B cell (primary cell): ENCODE results near the gene CFAP77. TPM values are rescaled to one million over a fixed set of nuclear protein-coding genes. Genes with fewer than 3 reads are reported as not detected.

Experiments
- ATAC-seq: fragments of 200-7000 bp; cut with Tn5 transposase; one replicate; pipeline ENCODE4 v1.10.0; 2021; ENCODE audit warnings: low read depth, mild to moderate bottlenecking, moderate number of reproducible peaks, moderate library complexity
- CTCF ChIA-PET: fragments of 350-600 bp; sonication (Branson Sonifier 250); formaldehyde crosslinking; loops from one replicate; lab custom pipeline; 2021; ENCODE audit warnings: antibody characterized with exemption, inconsistent platforms; lab: Charles Lee
- POLR2A ChIA-PET: fragments of 350-600 bp; sonication (Branson Sonifier 250); formaldehyde crosslinking; loops from one replicate; lab custom pipeline; 2021; ENCODE audit warnings: antibody characterized with exemption; lab: Charles Lee
- DNase-seq: peaks from one replicate; pipeline ENCODE4 v3.0.0; 2013
- H2AFZ ChIP-seq: 2 replicates; pipeline ENCODE4 v1.6.1; 2012; ENCODE audit warnings: mild to moderate bottlenecking, low read depth, low read length; ENCODE audit not compliant: insufficient read depth, poor library complexity, severe bottlenecking
- H3K27ac ChIP-seq, 2 donors: 1 replicate in 1 of 2; 2 replicates in 1 of 2; pipeline ENCODE4 v1.5.1; 2012 to 2013; ENCODE audit warnings: low read length in 2 of 2, mild to moderate bottlenecking in 2 of 2, moderate library complexity in 1 of 2
- H3K27me3 ChIP-seq, 4 experiments: fragments of 200-600 bp in 1 of 4; sonication (generic) in 1 of 4; replicated peaks in 1 of 4; 1 replicate in 2 of 4; 2 replicates in 2 of 4; pipeline versions ENCODE4 v1.6.1 to v1.7.0; 2013 to 2016; ENCODE audit warnings: low read length in 3 of 4, mild to moderate bottlenecking in 2 of 4, mixed read lengths in 1 of 4, moderate library complexity in 1 of 4; ENCODE audit not compliant: insufficient read depth in 4 of 4, control insufficient read depth in 3 of 4; ENCODE audit errors: control extremely low read depth in 1 of 4
- H3K36me3 ChIP-seq, 2 experiments: replicated peaks in 1 of 2; 1 replicate in 1 of 2; 2 replicates in 1 of 2; pipeline versions ENCODE4 v1.6.1 to v1.7.1; 2013; ENCODE audit warnings: low read length in 1 of 2; ENCODE audit not compliant: insufficient read depth in 2 of 2, control insufficient read depth in 1 of 2; ENCODE audit errors: control extremely low read depth in 1 of 2, extremely low read depth in 1 of 2
- H3K4me1 ChIP-seq, 2 donors: fragments of 200-600 bp in 1 of 2; sonication (generic) in 1 of 2; 1 replicate in 1 of 2; 2 replicates in 1 of 2; pipeline versions ENCODE4 v1.5.1 to v1.6.1; 2013 to 2017; ENCODE audit warnings: low read length in 2 of 2; ENCODE audit not compliant: control insufficient read depth in 2 of 2, insufficient read depth in 2 of 2
- H3K4me2 ChIP-seq: replicated peaks from 2 replicates; pipeline ENCODE3; 2012; ENCODE audit warnings: mild to moderate bottlenecking, low read depth, low read length; ENCODE audit not compliant: poor library complexity, severe bottlenecking
- H3K4me3 ChIP-seq, 5 experiments: fragments of 200-600 bp in 1 of 5; sonication (generic) in 1 of 5; 1 replicate in 3 of 5; 2 replicates in 2 of 5; pipeline versions ENCODE4 v1.5.1 to v1.7.0; 2011 to 2016; ENCODE audit warnings: low read length in 4 of 5, mild to moderate bottlenecking in 4 of 5, low read depth in 2 of 5, control low read depth in 1 of 5, moderate library complexity in 1 of 5; ENCODE audit not compliant: insufficient read depth in 1 of 5; ENCODE audit errors: control extremely low read depth in 1 of 5, extremely low read depth in 1 of 5
- H3K79me2 ChIP-seq: fragments of 200-600 bp; sonication (generic); one replicate; pipeline ENCODE4 v1.6.0; 2016; ENCODE audit warnings: low read length; ENCODE audit not compliant: control insufficient read depth, insufficient read depth
- H3K9ac ChIP-seq: fragments of 200-600 bp; sonication (generic); 2 replicates; pipeline ENCODE4 v1.6.1; 2017; ENCODE audit warnings: mild to moderate bottlenecking, low read length, moderate library complexity
- H3K9me3 ChIP-seq, 3 donors: one replicate each; pipeline versions ENCODE4 v1.6.1 to v1.7.1; 2013; ENCODE audit warnings: low read length in 2 of 3; ENCODE audit not compliant: control insufficient read depth in 2 of 3, insufficient read depth in 1 of 3; ENCODE audit errors: control extremely low read depth in 1 of 3
- H4K20me1 ChIP-seq: 2 replicates; pipeline ENCODE4 v1.6.0; 2012; ENCODE audit warnings: mild to moderate bottlenecking, low read length; ENCODE audit not compliant: insufficient read depth, control insufficient read depth, poor library complexity, severe bottlenecking
- H3K27ac Mint-ChIP-seq: one replicate; pipeline ENCODE4 v1.8.0; 2021; ENCODE audit warnings: mixed read lengths
- H3K27me3 Mint-ChIP-seq: one replicate; pipeline ENCODE4 v1.8.0; 2021; ENCODE audit warnings: mixed read lengths
- H3K4me1 Mint-ChIP-seq: one replicate; pipeline ENCODE4 v1.8.0; 2021; ENCODE audit warnings: mixed read lengths
- H3K4me3 Mint-ChIP-seq: one replicate; pipeline ENCODE4 v1.8.0; 2021; ENCODE audit warnings: mixed read lengths
- H3K9me3 Mint-ChIP-seq: one replicate; pipeline ENCODE4 v1.8.0; 2022; ENCODE audit warnings: mixed read lengths; ENCODE audit not compliant: insufficient read depth
- CTCF ChIP-seq: fragments of 200-600 bp; IDR thresholded peaks from one replicate; pipeline ENCODE4 v1.8.0; 2022; ENCODE audit warnings: antibody characterized with exemption, mild to moderate bottlenecking
- EZH2 ChIP-seq: IDR thresholded peaks from 2 replicates; pipeline ENCODE4 v1.6.1; 2012; ENCODE audit warnings: borderline replicate concordance, low read depth, mild to moderate bottlenecking, moderate library complexity, low read length; ENCODE audit not compliant: insufficient read depth, poor library complexity, severe bottlenecking
- WGBS: methylation state at CpG from one replicate; pipeline ENCODE4 v1.1.5; 2013; ENCODE audit warnings: missing lambda C conversion rate; ENCODE audit not compliant: insufficient coverage; 5-methylcytosine and 5-hydroxymethylcytosine counted together
- intact Hi-C: fragments of 100-400 bp; cut with micrococcal nuclease; formaldehyde crosslinking; loops from one replicate; pipeline ENCODE4 v1.10.0; 2022
- polyA plus RNA-seq: library from polyadenylated mRNA; depleted of rRNA; stranded (reverse); fragments of >200 nt; gene quantifications from 2 replicates; pipeline ENCODE4 v1.2.3, GENCODE V29; 2012
- total RNA-seq, 2 donors: library from RNA; stranded (reverse); fragments of 120-200 nt in 1 of 2; gene quantifications; 1 replicate in 1 of 2; 2 replicates in 1 of 2; pipeline versions ENCODE4 v1.2.3 to v1.2.4, GENCODE V29; 2013 to 2022

CFAP77 gene
- total and polyA plus RNA-seq, 2 donors (not counting 1 experiment from before 2014, with no cell fraction given) = not detected

GRCh38 chr9:132384376-132384775 is 25.6 kb upstream of the CFAP77 start:
- peak overlapping the region; percentile 82 for H3K4me2 ChIP-seq
- peaks cover 66% of the 10 kb centered on the region for H3K4me1 Mint-ChIP-seq
- H3K27ac ChIP-seq = peak overlapping the region; percentile 81 to 96
- peak overlapping the region; percentile 18 for H2AFZ ChIP-seq
- no peaks in the 10 kb centered on the region for H3K9me3 ChIP-seq
- H3K36me3 ChIP-seq = peaks cover 0 to 45% of the 10 kb centered on the region in 2 experiments
- H3K9ac ChIP-seq = peak overlapping the region; percentile 48
- WGBS = no CpG with 5 or more reads among the region's 8 CpGs
- H3K4me3 Mint-ChIP-seq = peak overlapping the region; percentile 89
- peaks cover 17% of the 10 kb centered on the region for H3K79me2 ChIP-seq
- H3K27me3 Mint-ChIP-seq = no peaks in the 10 kb centered on the region
- intact Hi-C loops = no loop called here
- no peaks in the 10 kb centered on the region for H3K27me3 ChIP-seq
- ChIA-PET CTCF (interaction anchor here (1.1 to 8.8 kb wide), 8 partner anchors 11 to 90 kb away, joined by 3 to 160 read pairs (median 4); partner anchors contain the start of gene SETX), POLR2A (interaction anchor here (0.6 to 7.1 kb wide), 7 partner anchors 8 to 285 kb away, joined by 3 to 156 read pairs (median 4); partner anchors contain the start of genes CFAP77, DDX31 and SETX)
- peak overlapping the region; percentile 99 for H3K27ac Mint-ChIP-seq
- peak overlapping the region; percentile 21 to 49 (median 31) for H3K4me3 ChIP-seq
- no peaks in the 10 kb centered on the region for H3K9me3 Mint-ChIP-seq
- peak; percentile 73 for DNase-seq
- H4K20me1 ChIP-seq = no peaks in the 10 kb centered on the region
- TF ChIP-seq EZH2 = no peak
- peaks cover 62 to 69% of the 10 kb centered on the region in 2 donors for H3K4me1 ChIP-seq
- ATAC-seq = peak; percentile 48

- TF ChIP-seq CTCF = no peak
- TF ChIP-seq EZH2 = no peak
- 98% methylated on average over 6 of the region's 7 CpGs for WGBS
- peaks cover 6% of the 10 kb centered on the region for H3K79me2 ChIP-seq
- Mint-ChIP-seq H3K4me3 (no peak overlapping the region), H3K27ac (peak overlapping the region; percentile 50), H3K4me1 (peaks cover 44% of the 10 kb centered on the region), H3K9me3 (no peaks in the 10 kb centered on the region), H3K27me3 (no peaks in the 10 kb centered on the region)
- no peak overlapping the region for H2AFZ ChIP-seq
- H3K27me3 ChIP-seq = no peaks in the 10 kb centered on the region
- CTCF ChIA-PET = interaction anchor here (8.8 kb wide), 1 partner anchor 36 kb away, joined by 160 read pairs; the partner anchor contains the start of gene SETX
- peaks cover 41 to 45% of the 10 kb centered on the region in 2 donors for H3K4me1 ChIP-seq
- H3K36me3 ChIP-seq = peaks cover 0 to 60% of the 10 kb centered on the region in 2 experiments
- H3K4me2 ChIP-seq = no peak overlapping the region
- ATAC-seq (no peak), DNase-seq (no peak)
- H3K27ac ChIP-seq = peak overlapping the region in 1 of 2 donors; percentile 96
- POLR2A ChIA-PET = no interaction called here
- H3K9ac ChIP-seq = no peak overlapping the region
- no peaks in the 10 kb centered on the region for H4K20me1 ChIP-seq
- intact Hi-C loops = no loop called here
- H3K4me3 ChIP-seq = no peak overlapping the region
- H3K9me3 ChIP-seq = no peaks in the 10 kb centered on the region
These were observed 22.9 kb upstream of the CFAP77 start for GRCh38 chr9:132387133-132387532.
